Measurements from ENCODE around the gene CLN5. TPM values are rescaled to one million over a fixed set of nuclear protein-coding genes. Genes with fewer than 3 reads are reported as not detected.

CLN5 gene
- total and polyA plus RNA-seq, 2 experiments from 2014 or later, result 6.5 to 9.5 TPM

DNA sequence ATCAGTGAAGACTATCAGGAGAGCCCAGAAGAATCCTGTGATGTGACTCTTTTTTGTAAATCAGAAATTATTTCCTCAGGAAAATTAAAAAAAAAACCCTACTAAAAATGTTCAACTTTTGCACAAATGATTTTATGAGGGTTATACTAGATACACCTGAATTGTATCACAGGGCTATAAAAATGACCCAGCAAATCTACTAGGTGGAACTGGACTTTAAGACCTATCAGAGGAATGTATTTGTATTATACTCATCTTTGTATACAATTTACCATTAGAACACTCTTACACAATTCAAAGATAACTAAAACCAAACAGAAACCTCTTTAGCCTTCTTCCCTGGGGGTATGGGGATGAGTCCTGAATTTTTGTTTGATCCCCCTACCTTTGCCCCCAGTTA lies 27.9 kb downstream of the CLN5 start (continued):
- TF ChIP-seq, protein P1, sequence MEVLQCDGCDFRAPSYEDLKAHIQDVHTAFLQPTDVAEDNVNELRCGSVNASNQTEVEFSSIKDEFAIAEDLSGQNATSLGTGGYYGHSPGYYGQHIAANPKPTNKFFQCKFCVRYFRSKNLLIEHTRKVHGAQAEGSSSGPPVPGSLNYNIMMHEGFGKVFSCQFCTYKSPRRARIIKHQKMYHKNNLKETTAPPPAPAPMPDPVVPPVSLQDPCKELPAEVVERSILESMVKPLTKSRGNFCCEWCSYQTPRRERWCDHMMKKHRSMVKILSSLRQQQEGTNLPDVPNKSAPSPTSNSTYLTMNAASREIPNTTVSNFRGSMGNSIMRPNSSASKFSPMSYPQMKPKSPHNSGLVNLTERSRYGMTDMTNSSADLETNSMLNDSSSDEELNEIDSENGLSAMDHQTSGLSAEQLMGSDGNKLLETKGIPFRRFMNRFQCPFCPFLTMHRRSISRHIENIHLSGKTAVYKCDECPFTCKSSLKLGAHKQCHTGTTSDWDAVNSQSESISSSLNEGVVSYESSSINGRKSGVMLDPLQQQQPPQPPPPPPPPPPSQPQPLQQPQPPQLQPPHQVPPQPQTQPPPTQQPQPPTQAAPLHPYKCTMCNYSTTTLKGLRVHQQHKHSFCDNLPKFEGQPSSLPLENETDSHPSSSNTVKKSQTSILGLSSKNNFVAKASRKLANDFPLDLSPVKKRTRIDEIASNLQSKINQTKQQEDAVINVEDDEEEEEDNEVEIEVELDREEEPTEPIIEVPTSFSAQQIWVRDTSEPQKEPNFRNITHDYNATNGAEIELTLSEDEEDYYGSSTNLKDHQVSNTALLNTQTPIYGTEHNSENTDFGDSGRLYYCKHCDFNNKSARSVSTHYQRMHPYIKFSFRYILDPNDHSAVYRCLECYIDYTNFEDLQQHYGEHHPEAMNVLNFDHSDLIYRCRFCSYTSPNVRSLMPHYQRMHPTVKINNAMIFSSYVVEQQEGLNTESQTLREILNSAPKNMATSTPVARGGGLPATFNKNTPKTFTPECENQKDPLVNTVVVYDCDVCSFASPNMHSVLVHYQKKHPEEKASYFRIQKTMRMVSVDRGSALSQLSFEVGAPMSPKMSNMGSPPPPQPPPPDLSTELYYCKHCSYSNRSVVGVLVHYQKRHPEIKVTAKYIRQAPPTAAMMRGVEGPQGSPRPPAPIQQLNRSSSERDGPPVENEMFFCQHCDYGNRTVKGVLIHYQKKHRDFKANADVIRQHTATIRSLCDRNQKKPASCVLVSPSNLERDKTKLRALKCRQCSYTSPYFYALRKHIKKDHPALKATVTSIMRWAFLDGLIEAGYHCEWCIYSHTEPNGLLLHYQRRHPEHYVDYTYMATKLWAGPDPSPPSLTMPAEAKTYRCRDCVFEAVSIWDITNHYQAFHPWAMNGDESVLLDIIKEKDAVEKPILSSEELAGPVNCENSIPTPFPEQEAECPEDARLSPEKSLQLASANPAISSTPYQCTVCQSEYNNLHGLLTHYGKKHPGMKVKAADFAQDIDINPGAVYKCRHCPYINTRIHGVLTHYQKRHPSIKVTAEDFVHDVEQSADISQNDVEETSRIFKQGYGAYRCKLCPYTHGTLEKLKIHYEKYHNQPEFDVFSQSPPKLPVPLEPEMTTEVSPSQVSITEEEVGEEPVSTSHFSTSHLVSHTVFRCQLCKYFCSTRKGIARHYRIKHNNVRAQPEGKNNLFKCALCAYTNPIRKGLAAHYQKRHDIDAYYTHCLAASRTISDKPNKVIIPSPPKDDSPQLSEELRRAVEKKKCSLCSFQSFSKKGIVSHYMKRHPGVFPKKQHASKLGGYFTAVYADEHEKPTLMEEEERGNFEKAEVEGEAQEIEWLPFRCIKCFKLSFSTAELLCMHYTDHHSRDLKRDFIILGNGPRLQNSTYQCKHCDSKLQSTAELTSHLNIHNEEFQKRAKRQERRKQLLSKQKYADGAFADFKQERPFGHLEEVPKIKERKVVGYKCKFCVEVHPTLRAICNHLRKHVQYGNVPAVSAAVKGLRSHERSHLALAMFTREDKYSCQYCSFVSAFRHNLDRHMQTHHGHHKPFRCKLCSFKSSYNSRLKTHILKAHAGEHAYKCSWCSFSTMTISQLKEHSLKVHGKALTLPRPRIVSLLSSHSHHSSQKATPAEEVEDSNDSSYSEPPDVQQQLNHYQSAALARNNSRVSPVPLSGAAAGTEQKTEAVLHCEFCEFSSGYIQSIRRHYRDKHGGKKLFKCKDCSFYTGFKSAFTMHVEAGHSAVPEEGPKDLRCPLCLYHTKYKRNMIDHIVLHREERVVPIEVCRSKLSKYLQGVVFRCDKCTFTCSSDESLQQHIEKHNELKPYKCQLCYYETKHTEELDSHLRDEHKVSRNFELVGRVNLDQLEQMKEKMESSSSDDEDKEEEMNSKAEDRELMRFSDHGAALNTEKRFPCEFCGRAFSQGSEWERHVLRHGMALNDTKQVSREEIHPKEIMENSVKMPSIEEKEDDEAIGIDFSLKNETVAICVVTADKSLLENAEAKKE (CRISPR knock-in tag; IDR thresholded peaks at IDR 0.05), result no peak

DNA sequence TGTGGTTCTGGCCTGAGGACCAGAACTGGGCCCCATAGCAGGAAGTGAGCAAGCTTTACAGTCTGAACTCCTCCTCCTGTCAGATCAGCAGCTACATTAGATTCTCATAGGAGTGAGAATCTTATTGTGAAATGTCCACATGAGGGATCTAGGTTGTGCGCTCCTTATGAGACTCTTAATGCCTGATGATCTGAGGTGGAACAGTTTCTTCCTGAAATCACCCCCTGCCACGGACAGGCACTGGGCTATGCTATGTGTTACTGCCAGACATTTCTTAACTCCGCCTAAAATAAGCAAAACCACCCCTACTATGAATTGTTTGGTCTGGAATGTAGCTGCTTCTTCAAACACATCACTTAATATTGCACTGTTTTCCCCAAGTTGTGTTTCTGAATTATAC lies 30.5 kb downstream of the CLN5 start:
- Histone ChIP-seq H3K27me3 (ENCODE audit: insufficient read depth) (no peaks in the 10 kb centered on the region), H4K20me1 (replicated peaks; ENCODE audit: insufficient read depth) (peaks cover 24% of the 10 kb centered on the region), H3K9me2 (ENCODE audit: insufficient read depth) (no peaks in the 10 kb centered on the region), H3K79me2 (replicated peaks; ENCODE audit: insufficient read depth) (peaks cover 83% of the 10 kb centered on the region), H3K4me1 (ENCODE audit: insufficient read depth) (peaks cover 17% of the 10 kb centered on the region), H3F3A (replicated peaks; ENCODE audit: low read depth) (peaks cover 2% of the 10 kb centered on the region; the same call in 1 of the 2 replicates), H3K4me3 (no peak overlapping the region), H3K4me2 (no peak overlapping the region), H3K36me3 (ENCODE audit: insufficient read depth) (peaks cover 3% of the 10 kb centered on the region; the same call in 1 of the 2 replicates), H3K27ac (ENCODE audit: low read depth) (no peak overlapping the region), H2AFZ (no peak overlapping the region)
- Mint-ChIP-seq H3K9me3 (no peaks in the 10 kb centered on the region), H3K27me3 (ENCODE audit: insufficient read depth, low read depth, poor library complexity) (peaks cover 4% of the 10 kb centered on the region), H3K27ac (no peak overlapping the region), H3K4me3 (no peak overlapping the region), H3K36me3 (ENCODE audit: low read depth) (peaks cover 3% of the 10 kb centered on the region; the same call in 2 of the 3 replicates), H3K4me1 (peaks cover 20% of the 10 kb centered on the region; the same call in 2 of the 3 replicates)
- DNase-seq (ENCODE audit: low spot score) (no peak), ATAC-seq (no peak)
- no peak for TF ChIP-seq EZH2 (IDR thresholded peaks at IDR 0.05; ENCODE audit: low read depth, unreplicated experiment)
- TF ChIP-seq JUNB (IDR thresholded peaks at IDR 0.05; ENCODE audit: unreplicated experiment), result no peak
- TF ChIP-seq STAT1 (IDR thresholded peaks at IDR 0.05; ENCODE audit: unreplicated experiment), result no peak
- TF ChIP-seq ZNF114 (CRISPR knock-in tag; IDR thresholded peaks at IDR 0.05), result no peak
- no peak for TF ChIP-seq EZH2phosphoT487 (IDR thresholded peaks at IDR 0.05; ENCODE audit: unreplicated experiment)
- TF ChIP-seq CREB1 (CRISPR knock-in tag; IDR thresholded peaks at IDR 0.05; ENCODE audit: low read depth), result no peak
- TF ChIP-seq, protein P2, sequence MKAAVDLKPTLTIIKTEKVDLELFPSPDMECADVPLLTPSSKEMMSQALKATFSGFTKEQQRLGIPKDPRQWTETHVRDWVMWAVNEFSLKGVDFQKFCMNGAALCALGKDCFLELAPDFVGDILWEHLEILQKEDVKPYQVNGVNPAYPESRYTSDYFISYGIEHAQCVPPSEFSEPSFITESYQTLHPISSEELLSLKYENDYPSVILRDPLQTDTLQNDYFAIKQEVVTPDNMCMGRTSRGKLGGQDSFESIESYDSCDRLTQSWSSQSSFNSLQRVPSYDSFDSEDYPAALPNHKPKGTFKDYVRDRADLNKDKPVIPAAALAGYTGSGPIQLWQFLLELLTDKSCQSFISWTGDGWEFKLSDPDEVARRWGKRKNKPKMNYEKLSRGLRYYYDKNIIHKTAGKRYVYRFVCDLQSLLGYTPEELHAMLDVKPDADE (IDR thresholded peaks at IDR 0.05), result no peak
- TF ChIP-seq POLR2AphosphoS5 (IDR thresholded peaks at IDR 0.05; ENCODE audit: low read depth), result no peak
- TF ChIP-seq, protein P3, sequence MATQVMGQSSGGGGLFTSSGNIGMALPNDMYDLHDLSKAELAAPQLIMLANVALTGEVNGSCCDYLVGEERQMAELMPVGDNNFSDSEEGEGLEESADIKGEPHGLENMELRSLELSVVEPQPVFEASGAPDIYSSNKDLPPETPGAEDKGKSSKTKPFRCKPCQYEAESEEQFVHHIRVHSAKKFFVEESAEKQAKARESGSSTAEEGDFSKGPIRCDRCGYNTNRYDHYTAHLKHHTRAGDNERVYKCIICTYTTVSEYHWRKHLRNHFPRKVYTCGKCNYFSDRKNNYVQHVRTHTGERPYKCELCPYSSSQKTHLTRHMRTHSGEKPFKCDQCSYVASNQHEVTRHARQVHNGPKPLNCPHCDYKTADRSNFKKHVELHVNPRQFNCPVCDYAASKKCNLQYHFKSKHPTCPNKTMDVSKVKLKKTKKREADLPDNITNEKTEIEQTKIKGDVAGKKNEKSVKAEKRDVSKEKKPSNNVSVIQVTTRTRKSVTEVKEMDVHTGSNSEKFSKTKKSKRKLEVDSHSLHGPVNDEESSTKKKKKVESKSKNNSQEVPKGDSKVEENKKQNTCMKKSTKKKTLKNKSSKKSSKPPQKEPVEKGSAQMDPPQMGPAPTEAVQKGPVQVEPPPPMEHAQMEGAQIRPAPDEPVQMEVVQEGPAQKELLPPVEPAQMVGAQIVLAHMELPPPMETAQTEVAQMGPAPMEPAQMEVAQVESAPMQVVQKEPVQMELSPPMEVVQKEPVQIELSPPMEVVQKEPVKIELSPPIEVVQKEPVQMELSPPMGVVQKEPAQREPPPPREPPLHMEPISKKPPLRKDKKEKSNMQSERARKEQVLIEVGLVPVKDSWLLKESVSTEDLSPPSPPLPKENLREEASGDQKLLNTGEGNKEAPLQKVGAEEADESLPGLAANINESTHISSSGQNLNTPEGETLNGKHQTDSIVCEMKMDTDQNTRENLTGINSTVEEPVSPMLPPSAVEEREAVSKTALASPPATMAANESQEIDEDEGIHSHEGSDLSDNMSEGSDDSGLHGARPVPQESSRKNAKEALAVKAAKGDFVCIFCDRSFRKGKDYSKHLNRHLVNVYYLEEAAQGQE (IDR thresholded peaks at IDR 0.05; ENCODE audit: unreplicated experiment), result no peak
- no peak for TF ChIP-seq NANOG (IDR thresholded peaks at IDR 0.05; ENCODE audit: borderline replicate concordance)
- no peak for TF ChIP-seq ZNF331 (CRISPR knock-in tag; IDR thresholded peaks at IDR 0.05; ENCODE audit: low read depth)

All from GM23338 (cell line).